Tracheal epithelial cell (primary cell): Measurements from ENCODE around the gene PRR22. TPM values are rescaled to one million over a fixed set of nuclear protein-coding genes. Genes with fewer than 3 reads are reported as not detected.

ENCODE experiments used
- total RNA-seq: library from RNA; depleted of rRNA; stranded (reverse); fragments of >200 nt; gene quantifications from 2 replicates; pipeline ENCODE4 v1.2.1, GENCODE V29; 2014

The PRR22 gene
- total RNA-seq = 0.48 TPM in 1 of 2 replicates, not detected in the other

GRCh38 chr19:5784581-5785147, at the start of gene PRR22:
PRR22 (minus strand) TSS chr19:5784746; CDS start chr19:5784660, 86 bp downstream.

GRCh38 chr19:5804516-5805461, 20.2 kb upstream of the PRR22 start, which contains the start of gene NRTN:
NRTN (plus strand) TSS chr19:5805067; CDS start chr19:5824166, 19,099 bp downstream.

GRCh38 chr19:5790559-5791520, 6.3 kb upstream of the PRR22 start, which contains the start of gene DUS3L:
DUS3L (minus strand) TSS chr19:5791163; CDS start chr19:5791141, 22 bp downstream.

Other genes with a start within 250 kb of the PRR22 start
- gene TINCR, start 216.8 kb downstream of the PRR22 start, total RNA-seq = 3.2 and 14.9 TPM in 2 replicates
- gene SAFB2, start 162.0 kb downstream of the PRR22 start, total RNA-seq = 15.2 and 17.7 TPM in 2 replicates
- gene SAFB, start 161.7 kb downstream of the PRR22 start, total RNA-seq = 31.6 and 36.7 TPM in 2 replicates
- 31.5 and 31.8 TPM in 2 replicates for gene MICOS13, start 104.2 kb downstream of the PRR22 start, total RNA-seq
- gene HSD11B1L, start 103.7 kb downstream of the PRR22 start, total RNA-seq = 14.5 and 19.3 TPM in 2 replicates
- gene RPL36, start 94.5 kb downstream of the PRR22 start, total RNA-seq = 601 and 1,423 TPM in 2 replicates
- 137 and 179 TPM in 2 replicates for gene LONP1, start 64.6 kb downstream of the PRR22 start, total RNA-seq
- not detected in 2 replicates for gene CATSPERD, start 64.1 kb downstream of the PRR22 start, total RNA-seq
- gene DUS3L, start 6.4 kb upstream of the PRR22 start, total RNA-seq = 41.2 and 42.0 TPM in 2 replicates
- 0.21 and 0.24 TPM in 2 replicates for gene NRTN, start 20.3 kb upstream of the PRR22 start, total RNA-seq
- gene FUT6, start 55.0 kb upstream of the PRR22 start, total RNA-seq = under 0.01 and 2.8 TPM in 2 replicates
- gene FUT3, start 66.7 kb upstream of the PRR22 start, total RNA-seq = 7.5 and 12.1 TPM in 2 replicates
- not detected in 2 replicates for gene FUT5, start 85.8 kb upstream of the PRR22 start, total RNA-seq
- 317 and 329 TPM in 2 replicates for gene NDUFA11, start 119.0 kb upstream of the PRR22 start, total RNA-seq
- gene VMAC, start 120.1 kb upstream of the PRR22 start, total RNA-seq = 3.1 and 6.2 TPM in 2 replicates
- gene CAPS, start 129.5 kb upstream of the PRR22 start, total RNA-seq = 6.5 and 8.5 TPM in 2 replicates
- 28.6 and 28.7 TPM in 2 replicates for gene RANBP3, start 193.4 kb upstream of the PRR22 start, total RNA-seq